NCI-H2227 treated with DMSO at 0.1 percent for 48 hours (cell line): Measurements from ENCODE around the gene SHROOM2.

Source experiments
- DNase-seq: peaks from one replicate; lab custom pipeline; 2025; lab: John Stamatoyannopoulos, UW

Gene SHROOM2

DNA sequence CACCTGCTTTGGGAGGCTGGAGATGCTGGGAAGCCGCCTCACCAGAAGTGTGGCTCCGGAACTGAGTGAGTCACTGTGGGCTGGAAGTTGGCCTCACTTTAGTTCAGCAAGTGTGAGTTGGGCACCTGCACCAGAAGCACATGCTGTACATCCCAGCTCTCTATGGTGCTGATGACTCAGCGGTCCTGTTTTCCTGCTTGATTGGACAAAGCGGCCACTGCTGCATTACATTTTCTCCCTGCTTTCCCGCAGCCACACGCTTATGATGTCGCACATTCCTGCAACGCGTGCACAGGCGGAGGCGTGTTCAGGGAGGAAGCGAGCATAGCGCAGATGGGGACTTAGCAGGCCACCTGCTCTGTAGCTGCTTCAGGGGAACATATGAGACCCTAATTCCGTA, 154.2 kb downstream of the SHROOM2 start:
- no peak for DNase-seq

DNA sequence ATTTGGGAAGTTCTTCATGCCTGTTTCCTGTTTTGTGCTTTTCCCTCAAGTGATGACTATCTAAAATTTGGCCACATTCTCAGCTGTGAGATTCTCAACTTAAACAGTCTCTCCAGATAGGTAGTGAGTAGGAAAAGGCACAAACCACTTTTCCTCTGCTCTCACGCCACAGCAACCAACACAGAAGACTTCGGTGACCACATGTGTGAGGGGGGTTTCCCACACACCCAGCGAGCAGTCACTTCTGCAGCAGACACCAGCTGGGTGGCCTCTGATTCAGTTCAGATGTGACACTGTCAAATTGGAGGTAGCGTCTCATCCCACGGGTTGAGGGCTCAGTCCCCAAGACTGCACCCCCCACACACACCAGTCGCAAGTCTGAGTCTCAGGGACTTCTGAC, 155.9 kb downstream of the SHROOM2 start:
- DNase-seq, result no peak

DNA sequence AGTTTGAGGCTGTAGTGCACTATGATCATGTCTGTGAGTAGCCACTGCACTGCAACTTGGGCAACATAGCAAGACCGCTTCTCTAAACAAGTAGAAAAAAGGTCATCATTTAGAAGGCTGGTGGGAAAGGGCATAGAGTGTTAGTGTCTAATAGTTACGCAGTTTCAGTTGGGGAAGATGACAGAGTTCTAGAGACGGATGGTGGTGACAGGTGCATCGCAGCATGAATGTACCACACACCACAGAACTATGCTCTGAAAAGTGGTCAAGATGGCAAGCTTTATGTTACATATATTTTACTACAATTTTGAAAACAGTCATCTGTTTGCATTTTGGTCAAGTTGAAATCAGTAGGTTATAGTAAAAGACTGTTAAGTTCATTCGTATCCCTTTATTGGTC, 157.2 kb downstream of the SHROOM2 start:
- no peak for DNase-seq

GRCh38 chrX:9947131-9947794, 161.0 kb downstream of the SHROOM2 start:
- no peak for DNase-seq

DNA sequence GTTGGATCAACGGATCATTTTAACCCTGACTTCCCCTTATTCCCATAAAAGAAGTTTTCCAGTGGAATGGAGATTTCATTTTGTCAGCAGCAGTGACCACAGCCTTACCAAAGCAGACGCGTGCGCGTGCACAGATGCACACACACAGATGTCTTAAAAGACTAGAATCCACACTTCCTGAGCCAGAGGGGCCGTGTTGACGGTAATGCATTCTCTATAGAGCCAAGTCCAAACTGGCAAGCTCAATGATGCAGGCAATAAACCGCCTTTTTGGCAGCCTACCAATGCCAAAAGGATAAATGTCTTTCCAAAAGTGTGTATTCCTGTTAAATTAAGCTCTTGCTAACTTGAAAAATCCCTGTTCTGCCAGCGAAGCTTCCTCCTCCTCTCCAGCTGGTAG, 162.2 kb downstream of the SHROOM2 start:
- DNase-seq, result no peak

DNA sequence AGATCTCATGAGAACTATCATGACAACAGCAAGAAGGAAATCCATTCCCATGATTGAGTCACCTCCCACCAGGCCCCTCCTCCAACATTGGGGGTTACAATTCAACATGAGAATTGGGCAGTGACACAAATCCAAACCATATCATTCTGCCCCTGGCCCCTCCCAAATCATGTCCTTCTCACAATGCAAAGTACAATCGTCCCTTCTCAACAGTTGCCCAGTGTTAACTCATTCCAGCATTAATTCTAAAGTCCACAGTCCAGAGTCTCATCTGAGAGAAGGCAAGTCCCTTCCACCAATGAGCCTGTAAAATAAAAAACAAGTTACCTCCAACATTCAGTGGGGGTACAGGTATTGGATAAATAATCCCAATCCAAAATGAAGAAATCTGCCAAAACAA, 166.1 kb downstream of the SHROOM2 start:
- no peak for DNase-seq

- DNase-seq, result no peak
These were observed 167.2 kb downstream of the SHROOM2 start for GRCh38 chrX:9953396-9953795.

GRCh38 chrX:9955506-9955905, 169.3 kb downstream of the SHROOM2 start:
- no peak for DNase-seq

DNA sequence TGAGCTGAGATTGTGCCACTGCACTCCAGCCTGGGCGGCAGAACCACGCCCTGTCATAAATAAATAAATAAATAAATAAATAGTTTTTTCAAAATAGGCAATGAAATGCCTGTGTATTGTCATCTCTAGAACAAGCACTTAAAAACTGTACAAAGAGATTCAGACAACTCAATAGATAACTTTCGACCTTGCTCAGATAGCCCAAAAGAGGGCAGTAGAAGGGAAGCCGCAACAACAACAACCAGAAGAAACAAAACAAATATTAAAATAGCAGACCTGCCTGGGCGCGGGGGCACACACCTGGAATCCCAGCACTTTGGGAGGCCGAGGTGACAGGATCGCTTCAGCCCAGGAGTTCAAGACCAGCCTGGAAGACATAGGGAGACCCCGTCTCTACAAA, 171.5 kb downstream of the SHROOM2 start:
- no peak for DNase-seq

DNA sequence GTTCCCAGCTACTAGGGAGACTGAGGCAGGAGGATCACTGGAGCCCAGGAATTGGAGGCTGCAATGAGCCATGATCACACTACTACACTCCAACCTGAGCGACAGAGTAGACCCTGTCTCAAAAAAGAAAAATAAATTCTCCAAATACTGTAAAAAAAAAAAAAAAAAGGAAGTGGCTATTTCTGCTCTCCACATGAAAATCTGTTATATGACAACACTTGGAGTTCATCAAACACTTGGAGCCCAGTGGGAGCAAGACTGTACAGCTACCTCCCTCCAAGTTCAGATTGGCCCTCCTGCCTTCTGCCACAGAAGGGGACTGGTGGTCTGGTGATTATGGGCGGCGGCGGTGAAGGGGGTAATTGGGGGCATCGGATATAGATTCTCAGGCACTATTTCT, 172.0 kb downstream of the SHROOM2 start:
- no peak for DNase-seq

DNA sequence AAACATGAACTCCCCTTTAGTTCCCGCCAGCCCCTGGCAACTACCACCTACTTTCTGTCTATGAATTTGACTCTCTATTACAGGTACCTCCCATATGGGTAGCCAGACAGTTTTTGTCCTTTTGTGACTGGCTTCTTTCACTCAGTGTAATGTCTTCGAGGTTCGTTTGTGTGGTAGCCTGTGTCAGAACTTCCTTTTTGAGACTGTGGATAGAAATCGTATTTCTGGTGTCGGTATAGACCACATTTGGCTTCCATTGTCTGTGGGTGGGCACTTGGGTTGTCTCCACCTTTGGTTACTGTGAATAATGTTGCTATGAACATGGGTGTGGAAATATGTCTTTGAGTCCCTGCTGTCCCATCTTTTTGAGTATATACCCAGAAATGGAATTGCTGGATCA, 175.5 kb downstream of the SHROOM2 start:
- DNase-seq, result no peak

DNA sequence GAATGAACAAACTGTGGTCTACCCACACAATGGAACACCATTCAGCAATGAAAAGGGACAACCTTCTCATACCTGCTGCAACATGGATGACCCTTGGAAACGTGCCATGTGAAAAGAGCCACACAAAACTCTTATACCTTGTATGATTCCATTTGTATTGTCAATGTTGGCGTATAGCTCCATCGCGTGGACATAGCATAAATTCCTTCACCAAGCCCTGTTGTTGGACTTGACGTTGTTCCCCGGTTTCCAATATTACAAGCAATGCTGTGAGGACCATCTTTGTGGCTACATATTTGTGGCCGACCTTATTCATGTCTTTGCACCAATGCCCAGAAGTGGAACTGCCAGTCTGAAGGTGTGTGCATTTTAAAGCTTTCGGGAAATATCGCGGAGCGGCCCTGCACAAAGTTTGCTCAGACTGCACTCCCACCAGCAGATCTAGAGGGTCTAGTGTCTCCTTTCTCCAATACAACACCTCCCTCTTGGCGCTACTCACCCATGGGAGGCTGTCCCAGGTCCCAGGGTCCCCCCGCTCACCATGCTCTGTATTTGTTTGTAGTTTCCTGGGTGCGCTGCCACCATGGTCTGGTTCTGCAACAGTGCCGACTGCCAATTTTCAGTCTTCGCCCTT, 180.7 kb downstream of the SHROOM2 start, which contains the start of gene CLDN34:
TSS of gene CLDN34 (plus strand) at position 584 of the 634 bp plus-strand sequence. CDS start at position 584, 0 bp downstream.
- no peak for DNase-seq

DNA sequence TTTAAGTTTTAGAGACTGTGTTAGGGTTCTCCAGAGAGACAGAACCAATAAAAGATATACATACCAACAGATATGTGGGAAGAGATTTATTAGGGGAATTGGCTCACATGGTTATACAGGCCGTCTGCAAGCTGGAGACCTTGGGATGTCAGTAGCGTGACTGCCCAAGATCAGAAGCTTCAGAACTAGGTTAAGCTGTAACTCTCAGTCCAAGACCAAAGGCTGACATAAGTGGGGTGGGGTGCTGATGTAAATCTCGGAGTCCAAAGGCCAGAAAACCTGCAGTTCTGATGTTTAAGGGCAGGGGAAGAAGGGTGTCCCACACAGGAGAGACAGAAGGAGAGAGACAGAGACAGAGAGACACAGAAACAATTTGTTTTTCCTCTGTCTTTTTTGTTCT, 191.4 kb downstream of the SHROOM2 start:
- no peak for DNase-seq

DNA sequence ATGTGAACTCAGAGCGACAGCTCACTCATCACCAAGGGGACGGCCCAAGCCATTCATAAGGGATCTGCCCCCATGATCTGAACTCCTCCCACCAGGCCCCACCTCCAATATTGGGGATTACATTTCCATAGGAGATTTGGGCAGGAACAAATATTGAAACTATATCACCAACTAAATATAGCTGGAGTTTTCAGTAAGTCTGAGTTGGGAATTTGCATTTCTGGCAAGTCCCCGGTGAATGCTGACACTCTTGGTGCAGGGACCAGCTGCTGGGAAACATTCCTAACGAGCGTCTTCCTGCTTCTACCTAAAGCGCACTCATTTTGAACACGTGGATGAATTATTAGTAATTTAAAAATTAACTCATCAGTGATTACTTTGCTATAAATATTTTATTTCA, 194.2 kb downstream of the SHROOM2 start:
- DNase-seq, result no peak

DNA sequence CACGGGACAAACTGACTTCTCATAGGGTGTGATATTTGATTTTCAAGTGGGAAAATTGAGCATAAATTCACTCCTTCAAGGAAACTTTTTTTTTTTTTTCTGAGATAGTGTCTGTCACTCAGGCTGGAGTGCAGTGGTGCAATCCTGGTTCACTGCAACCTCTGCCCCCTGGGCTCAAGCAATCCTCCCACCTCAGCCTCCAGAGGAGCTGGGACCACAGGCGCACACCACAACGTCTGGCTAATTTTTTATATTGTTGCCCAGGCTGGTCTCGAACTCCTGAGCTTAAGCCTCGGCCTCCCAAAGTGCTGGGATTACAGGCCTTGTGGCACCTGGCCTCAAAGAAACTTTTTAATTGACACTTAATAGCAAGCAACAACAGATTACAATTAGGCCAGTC, 194.7 kb downstream of the SHROOM2 start:
- DNase-seq, result no peak

GRCh38 chrX:9983441-9983840, 197.2 kb downstream of the SHROOM2 start:
- no peak for DNase-seq

GRCh38 chrX:9983846-9984245, 197.6 kb downstream of the SHROOM2 start:
- DNase-seq, result no peak

DNA sequence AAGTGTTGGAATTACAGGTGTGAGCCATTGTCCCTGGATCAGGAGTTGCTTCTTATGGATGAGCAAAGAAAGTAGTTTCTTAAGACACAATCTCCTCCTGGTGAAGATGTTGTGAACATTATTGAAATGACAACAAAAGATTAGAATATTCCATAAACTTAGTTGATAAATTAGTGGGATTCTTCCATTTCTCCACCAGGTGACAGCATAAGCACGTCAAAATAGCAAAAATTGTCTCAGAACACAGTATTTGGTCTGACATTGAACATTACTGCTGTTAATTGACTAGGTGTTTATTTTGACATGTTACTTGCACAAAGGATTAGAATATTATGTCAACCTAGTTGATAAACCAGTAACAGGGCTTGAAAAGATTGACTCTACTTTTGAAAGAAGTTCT, 202.5 kb downstream of the SHROOM2 start:
- DNase-seq, result no peak

DNA sequence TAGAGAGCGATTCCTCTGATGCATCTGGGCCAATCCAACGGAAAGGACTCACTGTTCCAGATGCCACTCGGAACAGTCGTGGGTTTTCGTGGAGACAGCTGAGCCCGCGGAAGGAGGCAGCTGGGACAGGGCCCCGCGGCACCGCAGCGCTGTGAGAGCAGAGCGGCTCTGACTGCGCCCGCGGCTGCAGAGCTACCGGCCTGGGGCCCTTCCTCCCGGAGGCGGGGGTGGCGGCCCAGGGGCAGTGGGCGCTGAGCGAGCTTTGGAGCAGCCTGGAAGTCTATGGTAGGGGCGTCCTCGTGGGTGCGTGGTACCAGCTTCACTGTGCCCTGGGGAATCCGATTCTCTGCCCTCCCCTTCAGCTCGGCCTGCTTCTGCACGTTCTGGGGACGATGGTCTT, 205.8 kb downstream of the SHROOM2 start:
- no peak for DNase-seq

GRCh38 chrX:9992724-9993123, 206.5 kb downstream of the SHROOM2 start:
- DNase-seq, result no peak

DNA sequence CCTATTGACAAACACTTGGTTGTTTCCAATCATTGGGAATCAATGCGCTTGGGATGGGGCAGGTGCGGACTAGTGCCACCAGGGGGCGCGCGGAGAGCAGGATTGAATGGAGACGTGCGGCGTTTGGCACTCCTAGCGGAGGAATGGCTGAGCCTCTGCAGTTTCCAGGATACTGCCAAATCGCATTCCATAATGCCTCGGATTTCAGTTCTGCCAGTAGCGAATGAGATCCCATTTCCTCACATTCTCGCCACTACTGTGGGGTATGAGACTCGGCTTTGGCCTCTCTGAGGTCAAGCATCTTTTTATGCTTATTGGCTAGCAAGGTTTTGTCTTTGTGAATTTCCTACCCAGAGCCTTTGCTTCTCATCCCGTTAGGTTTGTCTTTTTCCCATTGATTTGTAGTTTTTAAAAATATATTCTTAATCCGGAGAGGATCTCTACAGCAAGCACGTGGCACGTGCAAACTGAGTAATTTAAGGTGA, 209.7 kb downstream of the SHROOM2 start:
- DNase-seq, result no peak

DNA sequence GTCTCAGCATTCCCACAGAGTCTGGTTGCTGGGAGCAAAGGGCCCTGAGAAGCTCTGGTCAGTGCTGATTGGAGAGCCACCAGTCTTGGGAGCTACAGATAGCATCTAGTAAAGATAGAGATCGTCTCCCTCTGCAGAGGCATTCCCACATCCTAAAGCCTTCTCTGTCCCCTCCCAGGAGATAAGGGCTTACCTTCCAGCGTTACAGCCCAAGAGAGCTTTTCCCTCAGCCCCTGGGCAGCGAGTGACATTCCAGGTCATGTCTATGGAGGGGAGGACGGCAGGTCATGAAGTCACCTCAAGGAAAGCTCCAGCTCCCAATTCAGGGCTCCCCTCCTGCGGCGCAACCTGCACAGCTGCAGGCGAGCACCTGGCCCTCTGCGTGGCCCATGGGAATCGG, 210.8 kb downstream of the SHROOM2 start:
- no peak for DNase-seq

GRCh38 chrX:9997524-9997923, 211.3 kb downstream of the SHROOM2 start:
- no peak for DNase-seq
